KMS-11 (cell line): ENCODE measurements around the gene PFN4.

ENCODE experiments used
- H2AFZ ChIP-seq: fragments of 200-600 bp; sonication (generic); 2 replicates; pipeline ENCODE4 v1.6.1; 2016; ENCODE audit warnings: antibody characterized with exemption, mixed run types, low read depth
- H3K27ac ChIP-seq: fragments of 200-600 bp; sonication (generic); 2 replicates; pipeline ENCODE4 v1.6.1; 2016; ENCODE audit warnings: mild to moderate bottlenecking, mixed run types
- H3K27me3 ChIP-seq: fragments of 200-600 bp; sonication (generic); 2 replicates; pipeline ENCODE4 v1.6.1; 2017; ENCODE audit warnings: mild to moderate bottlenecking, low read depth, mixed run types, moderate library complexity; ENCODE audit not compliant: insufficient read depth
- H3K36me3 ChIP-seq: fragments of 200-600 bp; sonication (generic); 2 replicates; pipeline ENCODE4 v1.6.1; 2017; ENCODE audit warnings: mild to moderate bottlenecking, mixed run types; ENCODE audit not compliant: insufficient read depth
- H3K4me1 ChIP-seq: fragments of 200-600 bp; sonication (generic); 2 replicates; pipeline ENCODE4 v1.6.1; 2016; ENCODE audit warnings: mild to moderate bottlenecking, low read depth, mixed run types; ENCODE audit not compliant: poor library complexity, severe bottlenecking
- H3K4me2 ChIP-seq: fragments of 200-600 bp; sonication (generic); 2 replicates; pipeline ENCODE4 v1.7.0; 2016; ENCODE audit warnings: mild to moderate bottlenecking, mixed run types
- H3K4me3 ChIP-seq: fragments of 200-600 bp; sonication (generic); IDR thresholded peaks from 2 replicates; pipeline ENCODE4 v1.6.1; 2017; ENCODE audit warnings: low read depth, low read length, mixed read lengths; ENCODE audit not compliant: insufficient read depth
- H3K79me2 ChIP-seq: fragments of 200-600 bp; sonication (generic); 2 replicates; pipeline ENCODE4 v1.6.1; 2016; ENCODE audit warnings: low read depth, mixed run types; ENCODE audit not compliant: insufficient read depth
- H3K9ac ChIP-seq: fragments of 200-600 bp; sonication (generic); 2 replicates; pipeline ENCODE4 v1.6.1; 2016; ENCODE audit warnings: mild to moderate bottlenecking, mixed run types
- H4K20me1 ChIP-seq: fragments of 200-600 bp; sonication (generic); 2 replicates; pipeline ENCODE4 v1.6.1; 2016; ENCODE audit warnings: mild to moderate bottlenecking, mixed run types; ENCODE audit not compliant: insufficient read depth
- TF ChIP-seq, protein P1 (sequence below): fragments of 200-600 bp; sonication (generic); conservative IDR thresholded peaks from 2 replicates; pipeline ENCODE4 v1.6.1; 2017; ENCODE audit warnings: low read depth, mild to moderate bottlenecking, antibody characterized with exemption, low read length, moderate library complexity, mixed read lengths

Gene PFN4

DNA sequence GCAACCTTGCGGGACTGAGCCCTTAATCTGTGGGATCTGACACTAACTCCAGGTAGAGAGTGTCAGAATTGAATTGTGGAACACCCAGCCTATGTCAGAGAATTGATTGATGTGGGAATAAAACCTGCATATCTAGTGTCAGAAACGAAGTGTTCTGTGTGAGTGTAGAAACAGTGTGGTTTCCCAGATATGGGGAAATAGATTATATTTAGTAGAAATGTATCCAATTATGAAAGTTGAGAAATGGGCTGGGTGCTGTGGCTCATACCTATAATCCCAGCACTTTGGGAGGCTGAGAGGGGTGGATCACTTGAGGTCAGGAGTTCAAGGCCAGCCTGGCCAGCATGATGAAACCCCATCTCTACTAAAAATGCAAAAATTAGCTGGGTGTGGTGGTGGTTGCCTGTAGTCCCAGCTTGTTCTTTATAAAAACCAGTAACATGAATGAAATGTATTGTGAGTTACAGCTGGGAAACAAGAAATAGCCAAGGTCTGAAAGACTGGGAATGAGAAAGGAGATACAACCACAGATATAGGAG lies 34.2 kb downstream of the PFN4 start:
- H3K27me3 ChIP-seq = no peaks in the 10 kb centered on the region
- no peak overlapping the region for H3K4me3 ChIP-seq
- no peak overlapping the region for H3K9ac ChIP-seq
- H3K36me3 ChIP-seq = no peaks in the 10 kb centered on the region
- H3K4me2 ChIP-seq = no peak overlapping the region
- no peaks in the 10 kb centered on the region for H3K4me1 ChIP-seq
- no peak overlapping the region for H2AFZ ChIP-seq
- TF ChIP-seq, protein P1, sequence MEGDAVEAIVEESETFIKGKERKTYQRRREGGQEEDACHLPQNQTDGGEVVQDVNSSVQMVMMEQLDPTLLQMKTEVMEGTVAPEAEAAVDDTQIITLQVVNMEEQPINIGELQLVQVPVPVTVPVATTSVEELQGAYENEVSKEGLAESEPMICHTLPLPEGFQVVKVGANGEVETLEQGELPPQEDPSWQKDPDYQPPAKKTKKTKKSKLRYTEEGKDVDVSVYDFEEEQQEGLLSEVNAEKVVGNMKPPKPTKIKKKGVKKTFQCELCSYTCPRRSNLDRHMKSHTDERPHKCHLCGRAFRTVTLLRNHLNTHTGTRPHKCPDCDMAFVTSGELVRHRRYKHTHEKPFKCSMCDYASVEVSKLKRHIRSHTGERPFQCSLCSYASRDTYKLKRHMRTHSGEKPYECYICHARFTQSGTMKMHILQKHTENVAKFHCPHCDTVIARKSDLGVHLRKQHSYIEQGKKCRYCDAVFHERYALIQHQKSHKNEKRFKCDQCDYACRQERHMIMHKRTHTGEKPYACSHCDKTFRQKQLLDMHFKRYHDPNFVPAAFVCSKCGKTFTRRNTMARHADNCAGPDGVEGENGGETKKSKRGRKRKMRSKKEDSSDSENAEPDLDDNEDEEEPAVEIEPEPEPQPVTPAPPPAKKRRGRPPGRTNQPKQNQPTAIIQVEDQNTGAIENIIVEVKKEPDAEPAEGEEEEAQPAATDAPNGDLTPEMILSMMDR = no peak
- no peaks in the 10 kb centered on the region for H4K20me1 ChIP-seq
- H3K27ac ChIP-seq = no peak overlapping the region
- H3K79me2 ChIP-seq = no peaks in the 10 kb centered on the region

DNA sequence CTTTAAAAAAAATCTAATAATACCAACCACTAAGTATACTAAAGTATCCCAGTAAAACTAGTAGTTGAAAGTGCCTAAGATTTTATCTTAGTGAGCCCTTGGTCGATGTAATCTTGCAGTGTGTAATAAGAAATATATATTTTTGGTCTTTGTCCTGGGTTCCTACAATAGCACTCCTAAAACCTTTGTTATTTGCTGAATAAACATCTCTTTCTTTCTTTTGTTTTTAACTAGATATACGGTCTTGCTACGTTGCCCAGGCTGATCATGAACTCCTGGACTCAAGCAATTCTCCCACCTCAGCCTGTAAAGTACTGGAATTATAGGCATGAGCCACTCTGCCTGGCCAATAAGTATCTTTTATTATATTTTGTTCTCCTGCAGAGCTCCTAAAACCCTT lies 36.1 kb downstream of the PFN4 start:
- no peak overlapping the region for H3K4me2 ChIP-seq
- no peaks in the 10 kb centered on the region for H3K36me3 ChIP-seq
- peaks cover 12% of the 10 kb centered on the region for H3K4me1 ChIP-seq
- no peak overlapping the region for H3K9ac ChIP-seq
- TF ChIP-seq, protein P1 = no peak
- H3K27ac ChIP-seq = no peak overlapping the region
- no peaks in the 10 kb centered on the region for H4K20me1 ChIP-seq
- no peaks in the 10 kb centered on the region for H3K79me2 ChIP-seq
- H3K27me3 ChIP-seq = no peaks in the 10 kb centered on the region
- H3K4me3 ChIP-seq = no peak overlapping the region
- no peak overlapping the region for H2AFZ ChIP-seq

DNA sequence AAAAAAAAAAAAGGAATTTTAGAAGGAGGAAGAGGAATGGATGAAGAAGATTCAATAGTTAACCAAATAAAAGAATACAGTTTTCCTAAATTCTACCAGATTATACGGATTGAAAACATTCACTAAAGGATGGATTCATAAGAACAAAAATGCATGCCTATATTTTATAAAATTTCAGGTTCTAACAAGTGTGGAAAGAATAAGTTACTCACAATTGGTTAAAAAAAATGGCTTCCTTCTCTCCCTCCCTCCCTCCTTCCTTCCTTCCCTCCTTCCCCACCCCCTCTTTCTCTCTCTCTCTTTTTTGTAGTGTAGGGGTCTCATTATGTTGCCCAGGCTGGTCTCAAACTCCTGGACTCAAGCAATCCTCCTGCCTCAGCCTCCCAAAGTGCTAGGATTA lies 36.9 kb downstream of the PFN4 start:
- H3K27me3 ChIP-seq = no peaks in the 10 kb centered on the region
- peaks cover 12% of the 10 kb centered on the region for H3K4me1 ChIP-seq
- H3K4me2 ChIP-seq = no peak overlapping the region
- no peak overlapping the region for H3K4me3 ChIP-seq
- H3K79me2 ChIP-seq = no peaks in the 10 kb centered on the region
- H4K20me1 ChIP-seq = no peaks in the 10 kb centered on the region
- no peak overlapping the region for H3K9ac ChIP-seq
- no peak overlapping the region for H2AFZ ChIP-seq
- TF ChIP-seq, protein P1 = no peak
- H3K27ac ChIP-seq = no peak overlapping the region
- H3K36me3 ChIP-seq = no peaks in the 10 kb centered on the region

DNA sequence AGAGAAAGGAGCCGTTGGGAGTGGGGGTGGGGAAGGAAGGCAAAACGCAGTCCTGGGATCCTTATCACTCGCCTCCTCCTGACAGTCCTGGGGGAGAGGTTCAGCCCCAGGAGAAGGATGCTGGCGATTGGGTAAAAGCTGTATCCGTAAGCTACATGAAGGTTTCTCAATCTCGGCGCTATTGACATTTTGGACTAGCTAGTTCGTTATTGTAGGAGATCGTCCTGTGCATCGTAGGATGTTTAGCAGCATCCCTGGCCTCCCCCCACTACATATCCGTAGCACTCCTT lies 38.0 kb downstream of the PFN4 start:
- Histone ChIP-seq H3K27me3 (no peaks in the 10 kb centered on the region), H3K27ac (peak overlapping the region; percentile 92), H2AFZ (peak overlapping the region; percentile 97; the same call in 1 of the 2 replicates), H3K36me3 (no peaks in the 10 kb centered on the region), H3K4me1 (peaks cover 12% of the 10 kb centered on the region), H4K20me1 (no peaks in the 10 kb centered on the region), H3K4me3 (no peak overlapping the region), H3K9ac (peak overlapping the region; percentile 80), H3K79me2 (no peaks in the 10 kb centered on the region), H3K4me2 (peak overlapping the region; percentile 91)
- TF ChIP-seq, protein P1 = no peak
